Astrocyte of the cerebellum (primary cell): ENCODE results near the gene MTR.

Experiments used
- DNase-seq: peaks from one replicate; pipeline ENCODE4 v3.0.0-alpha.2; 2011; ENCODE audit warnings: low read depth
- H3K4me3 ChIP-seq: 2 replicates; pipeline ENCODE4 v1.5.1; 2011; ENCODE audit warnings: mild to moderate bottlenecking, low read depth, low read length, moderate library complexity
- CTCF ChIP-seq: IDR thresholded peaks from 2 replicates; pipeline ENCODE4 v1.5.1; 2012; ENCODE audit warnings: low read length, low read depth, moderate library complexity, mild to moderate bottlenecking; ENCODE audit errors: missing control alignments
- in situ Hi-C: cut with HindIII; loops from 2 replicates; pipeline ENCODE4 v1.10.0; 2017; ENCODE audit warnings: low sequenced_read_pairs

MTR gene

DNA sequence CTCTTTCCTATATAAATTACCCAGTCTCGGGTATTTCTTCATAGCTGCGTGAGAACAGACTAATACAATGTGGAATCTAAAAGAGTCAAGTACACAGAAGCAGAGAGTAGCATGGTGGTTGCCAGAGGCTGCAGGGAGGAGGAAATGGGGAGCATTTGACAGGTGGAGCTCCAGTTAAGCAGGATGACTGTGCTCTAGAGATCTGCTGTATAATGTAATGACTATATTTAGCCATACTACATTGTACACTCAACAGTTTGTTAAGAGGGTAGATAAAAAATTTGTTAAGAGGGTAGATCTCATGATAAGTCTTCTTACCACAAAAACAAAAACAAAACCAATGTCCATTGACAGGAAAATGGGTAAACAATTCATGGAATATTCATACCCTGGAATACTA is 127.1 kb downstream of the MTR start:
- TF ChIP-seq CTCF: no peak
- no peak for DNase-seq
- in situ Hi-C loops: no loop called here
- H3K4me3 ChIP-seq: no peak overlapping the region

- in situ Hi-C loops: no loop called here
- no peak overlapping the region for H3K4me3 ChIP-seq
- TF ChIP-seq CTCF: no peak
- no peak for DNase-seq
These were observed 130.3 kb downstream of the MTR start for GRCh38 chr1:236925386-236925785.

DNA sequence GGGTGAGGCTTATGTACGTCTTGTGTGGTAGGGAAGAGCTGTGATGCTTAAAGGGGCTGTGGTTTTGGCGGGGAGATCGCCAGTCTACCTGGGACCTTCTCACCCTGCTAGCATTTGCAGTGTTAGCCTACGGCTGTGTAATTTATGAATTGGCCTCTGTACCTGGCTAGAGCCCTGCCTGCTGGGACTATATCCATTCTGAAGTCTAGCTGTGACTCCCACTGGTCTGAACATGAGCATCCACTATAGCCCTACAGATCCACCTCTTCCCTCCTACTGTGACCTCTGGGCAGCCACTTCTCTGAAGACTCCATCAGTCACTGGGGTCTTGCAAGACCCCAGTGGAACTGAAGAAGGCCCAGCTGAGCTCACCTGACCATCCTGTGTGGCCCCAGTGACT is 135.4 kb downstream of the MTR start:
- in situ Hi-C loops: no loop called here
- no peak overlapping the region for H3K4me3 ChIP-seq
- TF ChIP-seq CTCF: no peak
- no peak for DNase-seq

DNA sequence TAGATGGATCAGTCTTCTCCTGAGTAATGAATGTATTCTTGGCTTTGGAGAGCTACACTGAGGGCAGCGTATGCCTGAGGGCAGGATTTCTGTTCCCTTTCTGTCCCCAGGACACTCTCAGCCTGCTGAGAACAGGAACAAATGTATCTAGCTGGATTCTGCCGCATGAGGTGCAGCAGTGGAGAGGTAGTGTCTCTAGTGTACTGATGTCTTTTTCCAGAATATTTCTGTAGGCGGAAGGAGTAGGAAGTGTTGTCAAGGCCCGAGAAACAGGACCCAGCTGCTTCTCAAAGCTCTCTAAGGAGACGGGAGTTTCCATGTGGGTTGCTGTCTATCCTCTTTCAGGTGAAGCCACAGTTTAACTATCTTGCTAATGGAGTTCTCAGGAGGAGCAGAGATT is 143.7 kb downstream of the MTR start:
- in situ Hi-C loops: no loop called here
- H3K4me3 ChIP-seq: no peak overlapping the region
- DNase-seq: no peak
- TF ChIP-seq CTCF: no peak

DNA sequence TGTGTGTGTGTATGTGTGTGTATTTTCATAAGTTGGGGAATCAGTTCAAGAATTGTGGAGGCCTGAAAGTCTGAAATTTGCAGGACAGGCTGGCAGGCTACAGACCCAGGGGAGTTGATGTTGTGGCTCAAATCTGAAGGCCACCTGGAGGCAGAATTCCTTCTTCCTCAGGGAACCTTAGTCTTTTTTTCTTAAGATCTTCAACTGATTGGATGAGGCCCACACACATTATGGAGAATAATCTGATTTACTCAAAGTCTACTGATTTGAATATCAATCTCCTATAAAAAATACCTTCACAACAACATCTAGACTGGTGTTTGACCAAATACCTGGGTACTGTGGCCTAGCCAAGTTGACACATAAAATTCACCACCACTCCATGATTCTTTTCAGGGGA is 147.3 kb downstream of the MTR start:
- no peak for DNase-seq
- no peak overlapping the region for H3K4me3 ChIP-seq
- no peak for TF ChIP-seq CTCF
- in situ Hi-C loops: no loop called here

DNA sequence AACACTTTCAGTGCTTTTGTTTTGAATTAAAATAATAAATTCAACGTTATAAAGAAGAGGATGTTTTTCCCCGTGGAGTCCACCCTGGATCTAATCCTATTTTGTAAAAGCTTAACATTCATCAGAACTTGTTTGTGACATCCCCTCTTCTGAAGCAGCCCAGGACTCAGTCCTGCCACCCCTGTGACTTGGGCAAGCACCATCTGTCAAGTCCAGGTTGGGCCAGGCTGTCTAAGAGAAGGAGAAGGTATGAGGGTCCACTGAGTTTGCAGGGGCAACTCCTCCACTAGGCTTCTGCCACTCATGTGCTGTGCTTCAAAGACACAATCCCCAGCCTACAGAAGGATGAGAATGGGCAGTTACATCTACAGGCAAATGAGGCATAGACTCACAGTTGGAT is 149.5 kb downstream of the MTR start:
- no peak for DNase-seq
- in situ Hi-C loops: no loop called here
- H3K4me3 ChIP-seq: no peak overlapping the region
- TF ChIP-seq CTCF: no peak

DNA sequence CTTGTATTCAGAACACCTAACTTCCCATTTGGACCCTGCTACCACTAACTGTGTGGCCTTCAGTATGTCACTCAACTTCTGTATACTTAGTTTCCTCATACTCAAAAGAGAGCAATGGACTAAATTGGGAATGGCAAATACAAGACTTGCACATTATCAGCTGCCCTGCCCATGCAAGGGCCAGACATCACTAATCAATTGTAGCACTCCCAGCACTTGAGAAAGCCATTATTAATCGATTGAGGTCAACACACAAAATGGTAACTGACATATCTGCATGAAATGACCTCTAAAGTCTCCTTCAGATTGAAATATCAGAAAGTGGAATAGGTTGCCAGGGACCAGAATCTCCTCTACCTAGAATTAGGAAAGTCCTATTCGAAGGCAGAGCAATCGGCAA is 149.9 kb downstream of the MTR start:
- DNase-seq: no peak
- TF ChIP-seq CTCF: no peak
- in situ Hi-C loops: no loop called here
- no peak overlapping the region for H3K4me3 ChIP-seq
